Parathyroid adenoma (tissue), 2 donors: Measurements from ENCODE around the gene TBC1D21.

Experiments used
- H2AFZ ChIP-seq: fragments of 300-600 bp; sonication (generic); one replicate; pipeline ENCODE4 v1.7.0; 2017; ENCODE audit warnings: antibody characterized with exemption, mild to moderate bottlenecking
- H3K27ac ChIP-seq: fragments of 300-600 bp; sonication (generic); one replicate; pipeline ENCODE4 v1.7.0; 2017
- H3K27me3 ChIP-seq: fragments of 300-600 bp; sonication (generic); one replicate; pipeline ENCODE4 v1.7.0; 2017; ENCODE audit warnings: low read length; ENCODE audit not compliant: control insufficient read depth, insufficient read depth
- H3K36me3 ChIP-seq: fragments of 300-600 bp; sonication (generic); one replicate; pipeline ENCODE4 v1.7.0; 2017; ENCODE audit warnings: low read length; ENCODE audit not compliant: control insufficient read depth, insufficient read depth
- H3K4me1 ChIP-seq: fragments of 300-600 bp; sonication (generic); one replicate; pipeline ENCODE4 v1.7.0; 2017; ENCODE audit warnings: control low read depth
- H3K4me2 ChIP-seq: fragments of 300-600 bp; sonication (generic); one replicate; pipeline ENCODE4 v1.7.0; 2017; ENCODE audit warnings: low read length
- H3K4me3 ChIP-seq: fragments of 300-600 bp; sonication (generic); one replicate; pipeline ENCODE4 v1.7.0; 2017; ENCODE audit warnings: low read depth, low read length
- H3K79me2 ChIP-seq: fragments of 300-600 bp; sonication (generic); one replicate; pipeline ENCODE4 v1.7.0; 2017; ENCODE audit warnings: control low read depth
- H3K9ac ChIP-seq: fragments of 300-600 bp; sonication (generic); one replicate; pipeline ENCODE4 v1.7.0; 2017; ENCODE audit warnings: mild to moderate bottlenecking
- H3K9me3 ChIP-seq: fragments of 300-600 bp; sonication (generic); one replicate; pipeline ENCODE4 v1.7.0; 2017; ENCODE audit warnings: low read length; ENCODE audit not compliant: control insufficient read depth
- CTCF ChIP-seq: fragments of 300-600 bp; sonication (generic); IDR thresholded peaks from one replicate; pipeline ENCODE4 v1.7.0; 2017; ENCODE audit warnings: antibody characterized with exemption, mild to moderate bottlenecking
- donor health status: primary hyperparathyroidism.

The TBC1D21 gene

GRCh38 chr15:73889762-73890124, 16.4 kb downstream of the TBC1D21 start:
- H3K4me2 ChIP-seq = no peak overlapping the region
- H3K36me3 ChIP-seq = no peaks in the 10 kb centered on the region
- H3K9me3 ChIP-seq = no peaks in the 10 kb centered on the region
- no peaks in the 10 kb centered on the region for H3K4me1 ChIP-seq
- H2AFZ ChIP-seq = no peak overlapping the region
- H3K9ac ChIP-seq = no peak overlapping the region
- no peak overlapping the region for H3K4me3 ChIP-seq
- H3K27me3 ChIP-seq = no peaks in the 10 kb centered on the region
- TF ChIP-seq CTCF = no peak
- H3K27ac ChIP-seq = no peak overlapping the region
- no peaks in the 10 kb centered on the region for H3K79me2 ChIP-seq

- Histone ChIP-seq H3K36me3 (no peaks in the 10 kb centered on the region), H3K4me3 (no peak overlapping the region), H3K9me3 (no peaks in the 10 kb centered on the region), H2AFZ (no peak overlapping the region), H3K79me2 (no peaks in the 10 kb centered on the region), H3K27me3 (no peaks in the 10 kb centered on the region), H3K4me2 (no peak overlapping the region), H3K27ac (no peak overlapping the region), H3K4me1 (no peaks in the 10 kb centered on the region), H3K9ac (no peak overlapping the region)
- no peak for TF ChIP-seq CTCF
These were observed 18.3 kb downstream of the TBC1D21 start for GRCh38 chr15:73891328-73892315.

- Histone ChIP-seq H3K27ac (no peak overlapping the region), H3K4me3 (no peak overlapping the region), H3K4me2 (no peak overlapping the region), H3K9me3 (no peaks in the 10 kb centered on the region), H3K4me1 (no peaks in the 10 kb centered on the region), H3K79me2 (no peaks in the 10 kb centered on the region), H2AFZ (no peak overlapping the region), H3K9ac (no peak overlapping the region), H3K27me3 (no peaks in the 10 kb centered on the region), H3K36me3 (no peaks in the 10 kb centered on the region)
- TF ChIP-seq CTCF = no peak
These were observed 19.3 kb downstream of the TBC1D21 start for GRCh38 chr15:73892446-73893226.

- H3K36me3 ChIP-seq = no peaks in the 10 kb centered on the region
- H3K27ac ChIP-seq = no peak overlapping the region
- H3K4me3 ChIP-seq = no peak overlapping the region
- no peak for TF ChIP-seq CTCF
- H3K27me3 ChIP-seq = no peaks in the 10 kb centered on the region
- H2AFZ ChIP-seq = no peak overlapping the region
- H3K4me1 ChIP-seq = no peaks in the 10 kb centered on the region
- H3K9ac ChIP-seq = no peak overlapping the region
- H3K79me2 ChIP-seq = no peaks in the 10 kb centered on the region
- H3K9me3 ChIP-seq = no peaks in the 10 kb centered on the region
- H3K4me2 ChIP-seq = no peak overlapping the region
These were observed 20.9 kb downstream of the TBC1D21 start for GRCh38 chr15:73894133-73894814.
